ENCODE measurements around the gene SLC41A2.

The SLC41A2 gene

GRCh38 chr12:104929368-104929767 is 28.7 kb downstream of the SLC41A2 start:
- no peak for DNase-seq

GRCh38 chr12:104928036-104928745 is 29.9 kb downstream of the SLC41A2 start:
- no peak for DNase-seq

- no peak for DNase-seq
Measured at GRCh38 chr12:104925501-104925900, 32.6 kb downstream of the SLC41A2 start.

GRCh38 chr12:104921340-104921739 is 36.8 kb downstream of the SLC41A2 start:
- no peak for DNase-seq

GRCh38 chr12:104911942-104912341 is 46.1 kb downstream of the SLC41A2 start:
- no peak for DNase-seq

GRCh38 chr12:104910196-104910840 is 47.8 kb downstream of the SLC41A2 start:
- DNase-seq: no peak

GRCh38 chr12:104909761-104910160 is 48.3 kb downstream of the SLC41A2 start:
- DNase-seq: no peak
